Measurements from ENCODE around the gene MFAP4.

Gene MFAP4

GRCh38 chr17:19371259-19372010 lies 15.6 kb downstream of the MFAP4 start:
- DNase-seq (ENCODE audit: low read depth in 2 of 3, low spot score in 2 of 3): no peak

DNA sequence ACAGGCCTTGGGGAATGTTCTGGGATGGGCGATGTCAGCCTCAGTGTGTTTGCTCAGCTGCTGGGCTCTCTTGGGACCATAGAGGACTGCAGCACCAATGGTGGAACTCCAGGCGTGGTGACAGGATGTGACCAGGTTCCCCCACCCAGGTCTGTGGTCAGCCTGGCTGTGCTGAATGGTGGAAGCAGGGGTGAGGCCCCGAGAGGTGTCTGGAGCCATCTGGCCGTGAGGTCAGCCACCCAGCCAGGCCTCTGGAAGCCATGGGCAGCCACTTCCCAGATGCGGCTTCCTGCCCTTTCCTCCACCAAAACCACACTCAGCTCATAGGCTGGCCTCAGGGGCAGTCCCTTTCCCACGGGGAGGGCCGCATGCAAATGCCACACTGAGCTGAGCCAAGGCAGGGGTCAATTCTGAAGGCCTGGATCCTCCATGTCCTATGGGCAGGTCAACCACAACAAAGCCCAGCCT lies 16.5 kb downstream of the MFAP4 start:
- DNase-seq (ENCODE audit: low read depth in 2 of 3, low spot score in 2 of 3): no peak

GRCh38 chr17:19369846-19370492 lies 17.0 kb downstream of the MFAP4 start:
- DNase-seq (ENCODE audit: low read depth in 2 of 3, low spot score in 2 of 3): no peak

GRCh38 chr17:19369107-19369778 lies 17.7 kb downstream of the MFAP4 start:
- DNase-seq (ENCODE audit: low read depth in 2 of 3, low spot score in 2 of 3): no peak

- DNase-seq (ENCODE audit: low read depth in 2 of 3, low spot score in 2 of 3): no peak
Measured at GRCh38 chr17:19368229-19368628, 18.8 kb downstream of the MFAP4 start.

- DNase-seq (ENCODE audit: low read depth in 2 of 3, low spot score in 2 of 3): no peak
Measured at GRCh38 chr17:19366637-19366972, 20.4 kb downstream of the MFAP4 start.

DNA sequence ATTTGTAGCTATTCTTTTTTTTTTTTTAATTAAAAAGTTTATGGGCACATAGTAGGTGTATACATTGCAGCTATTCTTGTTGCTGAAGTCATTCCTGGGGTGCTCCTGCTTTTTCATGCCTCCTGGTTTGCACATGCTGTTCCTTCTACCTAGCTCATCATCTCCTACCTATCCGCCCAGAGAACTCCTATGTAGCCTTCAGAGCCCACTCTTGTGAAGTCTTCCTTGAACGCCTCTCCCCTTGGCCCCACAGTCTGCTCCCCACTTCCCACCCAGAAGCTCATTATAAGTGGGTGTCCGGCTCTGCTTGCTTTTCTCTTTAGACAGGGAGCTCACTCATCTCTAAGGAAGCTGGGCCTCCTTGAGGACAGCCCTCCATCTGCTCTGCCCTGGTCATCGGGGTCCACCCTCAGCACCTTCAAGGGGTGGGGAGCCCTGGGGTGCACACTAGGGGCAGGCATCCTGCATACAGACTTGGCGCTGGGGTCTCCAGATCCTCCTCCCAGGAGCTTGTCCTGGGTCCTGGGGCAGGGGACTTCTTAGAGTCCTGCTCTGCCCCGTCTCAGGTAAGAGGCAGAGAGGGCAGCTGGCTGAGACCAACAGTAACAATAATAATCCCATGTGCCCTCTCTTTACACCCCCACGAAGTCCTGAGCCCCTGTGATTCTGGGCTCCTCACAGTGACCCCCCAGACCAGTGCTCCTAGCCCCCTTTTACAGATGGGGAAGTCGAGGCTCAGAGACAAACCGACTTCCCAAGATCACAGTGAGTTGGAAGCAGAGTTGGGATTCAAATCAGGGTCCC lies 21.0 kb downstream of the MFAP4 start:
- DNase-seq (ENCODE audit: low read depth in 2 of 3, low spot score in 2 of 3): no peak

- no peak for DNase-seq (ENCODE audit: low read depth in 2 of 3, low spot score in 2 of 3)
Measured at GRCh38 chr17:19365499-19365817, 21.5 kb downstream of the MFAP4 start.

GRCh38 chr17:19364699-19365498 lies 22.1 kb downstream of the MFAP4 start:
- DNase-seq (ENCODE audit: low read depth in 2 of 3, low spot score in 2 of 3): no peak

GRCh38 chr17:19363460-19364035 lies 23.4 kb downstream of the MFAP4 start:
- no peak for DNase-seq (ENCODE audit: low read depth in 2 of 3, low spot score in 2 of 3)

- no peak for DNase-seq (ENCODE audit: low read depth in 2 of 3, low spot score in 2 of 3)
Measured at GRCh38 chr17:19363114-19363438, 23.9 kb downstream of the MFAP4 start.

GRCh38 chr17:19362277-19363113 lies 24.5 kb downstream of the MFAP4 start, which contains the start of gene B9D1:
Gene B9D1, minus strand, starts transcription at chr17:19362723. Its CDS starts 154 bp downstream, at chr17:19362569.
- DNase-seq (ENCODE audit: low read depth in 2 of 3, low spot score in 2 of 3): peak; percentile 83 to 86 (median 86)

GRCh38 chr17:19361944-19362276 lies 25.1 kb downstream of the MFAP4 start:
- DNase-seq (ENCODE audit: low read depth in 2 of 3, low spot score in 2 of 3): no peak

DNA sequence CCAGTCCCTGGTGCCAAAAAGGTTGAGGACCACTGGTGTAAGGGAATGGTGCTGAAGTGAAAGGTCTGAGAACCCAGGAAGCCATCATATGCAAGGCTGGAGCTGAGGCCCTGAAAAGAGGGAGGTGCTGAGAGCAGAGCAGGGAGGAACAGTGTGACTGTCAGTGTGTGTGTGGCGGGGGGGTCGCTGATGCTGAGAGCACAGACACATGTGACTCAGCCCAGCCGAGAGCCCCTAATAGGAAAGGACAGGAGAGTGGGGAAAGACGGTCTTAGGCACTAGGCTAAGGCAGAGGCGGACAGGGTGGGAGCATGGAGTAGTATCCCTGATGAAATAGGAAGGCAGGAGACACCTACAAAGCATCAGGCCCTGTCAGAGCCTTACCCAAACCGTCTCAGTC lies 25.7 kb downstream of the MFAP4 start:
- DNase-seq (ENCODE audit: low read depth in 2 of 3, low spot score in 2 of 3): no peak

- DNase-seq (ENCODE audit: low read depth in 2 of 3, low spot score in 2 of 3): no peak
Measured at GRCh38 chr17:19360772-19361171, 26.2 kb downstream of the MFAP4 start.

DNA sequence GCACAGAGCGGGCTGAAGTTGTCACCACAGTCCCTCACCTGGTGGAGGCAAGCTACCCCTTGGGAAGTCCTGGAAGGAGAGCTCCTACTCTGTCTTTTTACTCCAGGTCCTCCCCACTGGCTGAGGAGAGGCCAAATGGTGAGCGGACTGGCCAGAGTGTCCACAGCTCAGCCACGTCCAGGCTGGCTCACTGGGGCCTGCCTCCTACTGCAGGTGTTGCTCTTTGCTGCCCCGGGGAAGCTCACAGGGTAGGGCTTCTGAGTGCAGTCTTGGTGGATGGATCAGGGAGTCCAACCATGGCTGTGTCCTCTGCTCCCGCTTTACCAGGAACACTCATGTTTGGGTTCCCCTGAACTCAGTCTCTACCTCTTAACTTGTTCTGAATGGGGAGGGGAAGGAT lies 27.1 kb downstream of the MFAP4 start:
- DNase-seq (ENCODE audit: low read depth in 2 of 3, low spot score in 2 of 3): no peak

DNA sequence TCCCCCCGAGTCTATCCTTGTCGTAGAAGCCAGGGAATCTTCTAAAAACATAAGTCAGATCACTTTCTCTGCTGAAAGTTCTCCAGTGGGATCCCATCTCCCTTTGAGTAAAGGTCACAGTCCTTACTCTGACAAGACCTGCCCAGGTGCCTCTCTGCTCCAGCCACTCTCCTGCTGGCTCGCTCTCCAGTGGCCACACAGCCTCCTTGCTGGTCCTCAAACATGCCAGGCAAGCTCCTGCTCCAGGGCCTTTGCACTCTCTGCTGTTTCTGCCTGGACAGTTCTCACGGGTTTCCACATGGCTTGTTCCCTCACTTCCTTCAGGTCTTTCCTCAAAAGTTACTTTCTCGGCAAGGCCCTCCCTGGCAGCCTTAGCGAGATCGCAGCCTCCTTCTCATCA lies 27.8 kb downstream of the MFAP4 start:
- DNase-seq (ENCODE audit: low read depth in 2 of 3, low spot score in 2 of 3): no peak

- DNase-seq (ENCODE audit: low read depth in 2 of 3, low spot score in 2 of 3): no peak
Measured at GRCh38 chr17:19357761-19358160, 29.2 kb downstream of the MFAP4 start.

DNA sequence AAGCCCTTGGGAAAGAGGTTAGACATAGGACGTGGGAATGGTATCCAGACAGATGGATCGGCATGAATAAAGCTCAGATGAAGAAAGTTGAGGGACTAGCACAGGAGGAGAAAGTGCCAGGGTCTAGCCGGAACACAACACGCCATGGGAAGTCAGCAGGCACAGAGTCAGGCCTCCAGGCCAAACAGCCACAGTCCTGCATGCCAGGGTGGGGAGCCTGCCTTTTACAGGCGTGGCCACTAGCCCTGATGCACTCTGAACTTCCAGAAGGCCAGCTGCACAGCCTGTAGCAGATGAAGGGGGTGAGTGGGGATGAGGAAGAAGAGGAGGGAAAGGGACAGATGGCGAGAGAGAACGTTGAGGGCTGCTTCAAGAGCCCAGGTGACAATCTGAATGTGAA lies 29.6 kb downstream of the MFAP4 start:
- no peak for DNase-seq (ENCODE audit: low read depth in 2 of 3, low spot score in 2 of 3)

DNA sequence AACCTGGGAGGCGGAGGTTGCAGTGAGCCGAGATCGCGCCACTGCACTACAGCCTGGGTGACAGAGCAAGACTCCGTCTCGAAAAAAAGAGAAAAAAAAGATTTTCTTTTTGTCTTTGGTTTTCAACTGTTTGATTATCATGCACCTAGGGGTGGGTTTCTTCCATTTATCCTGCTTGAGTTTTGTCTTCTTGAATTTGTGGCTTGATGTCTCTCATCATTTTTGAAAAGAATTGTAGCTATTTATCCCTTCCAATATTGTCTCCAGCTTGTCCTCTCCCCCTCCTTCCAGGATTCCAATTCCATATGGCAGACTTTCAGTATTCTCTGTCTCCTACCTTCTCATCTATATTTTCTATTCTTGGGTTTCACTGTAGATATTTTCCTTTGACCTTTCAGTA lies 32.2 kb downstream of the MFAP4 start:
- DNase-seq (ENCODE audit: low read depth in 2 of 3, low spot score in 2 of 3): no peak
